Measurements from ENCODE around the gene DICER1. TPM values are rescaled to one million over a fixed set of nuclear protein-coding genes. Genes with fewer than 3 reads are reported as not detected.
A peak's percentile ranks its signal among the peaks of the same experiment; 100 is the strongest.

DICER1 gene
- total and polyA plus RNA-seq, 7 donors: 7.2 to 41.5 (median 30.7) TPM

DNA sequence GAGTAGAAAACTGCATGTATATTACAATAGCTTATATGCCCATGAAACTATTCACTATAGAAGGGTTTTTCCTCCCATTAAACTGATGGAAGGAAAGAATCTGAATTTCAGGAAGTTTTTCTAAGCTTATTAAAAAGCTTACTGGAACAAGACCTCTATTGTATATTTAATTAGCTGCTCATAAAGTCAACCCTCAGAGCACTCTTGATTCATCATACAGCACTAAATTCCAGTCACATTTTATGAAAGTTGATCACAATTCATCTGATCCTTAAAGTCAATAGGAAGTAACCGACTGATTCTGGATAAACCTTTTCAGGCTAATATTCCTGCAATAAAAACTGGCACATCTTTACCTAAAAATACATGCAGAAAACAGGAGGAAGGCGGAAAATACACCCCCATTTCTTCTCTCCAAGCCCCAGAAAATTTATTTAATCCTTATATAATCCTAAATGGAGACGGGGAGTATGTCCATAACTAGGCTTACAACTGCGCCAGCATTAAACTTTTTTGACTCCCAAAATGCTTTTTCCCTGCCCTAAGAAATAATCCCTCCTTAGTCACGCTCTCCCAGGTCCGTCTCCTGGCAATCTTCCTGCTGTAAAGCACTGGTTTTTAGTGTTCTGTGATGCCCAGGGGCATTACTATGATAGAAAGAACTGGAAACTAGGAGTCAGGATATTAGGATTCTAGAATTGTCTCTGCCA lies 35.3 kb downstream of the DICER1 start:
- ATAC-seq (no peak), DNase-seq (no peak)
- Histone ChIP-seq H3K36me3 (ENCODE audit: insufficient read depth in 1 of 2, low read depth in 1 of 2) (peaks cover 4 to 33% of the 10 kb centered on the region in 2 donors), H3K9me3 (no peaks in the 10 kb centered on the region), H3K27me3 (ENCODE audit: insufficient read depth in 3 of 3, low read length in 2 of 3) (no peaks in the 10 kb centered on the region), H3K27ac (peak overlapping the region; percentile 78), H3K4me1 (peaks cover 27% of the 10 kb centered on the region), H3K4me3 (no peak overlapping the region)
- intact Hi-C loops (cut with DNase I): no loop called here
- TF ChIP-seq, protein P1, sequence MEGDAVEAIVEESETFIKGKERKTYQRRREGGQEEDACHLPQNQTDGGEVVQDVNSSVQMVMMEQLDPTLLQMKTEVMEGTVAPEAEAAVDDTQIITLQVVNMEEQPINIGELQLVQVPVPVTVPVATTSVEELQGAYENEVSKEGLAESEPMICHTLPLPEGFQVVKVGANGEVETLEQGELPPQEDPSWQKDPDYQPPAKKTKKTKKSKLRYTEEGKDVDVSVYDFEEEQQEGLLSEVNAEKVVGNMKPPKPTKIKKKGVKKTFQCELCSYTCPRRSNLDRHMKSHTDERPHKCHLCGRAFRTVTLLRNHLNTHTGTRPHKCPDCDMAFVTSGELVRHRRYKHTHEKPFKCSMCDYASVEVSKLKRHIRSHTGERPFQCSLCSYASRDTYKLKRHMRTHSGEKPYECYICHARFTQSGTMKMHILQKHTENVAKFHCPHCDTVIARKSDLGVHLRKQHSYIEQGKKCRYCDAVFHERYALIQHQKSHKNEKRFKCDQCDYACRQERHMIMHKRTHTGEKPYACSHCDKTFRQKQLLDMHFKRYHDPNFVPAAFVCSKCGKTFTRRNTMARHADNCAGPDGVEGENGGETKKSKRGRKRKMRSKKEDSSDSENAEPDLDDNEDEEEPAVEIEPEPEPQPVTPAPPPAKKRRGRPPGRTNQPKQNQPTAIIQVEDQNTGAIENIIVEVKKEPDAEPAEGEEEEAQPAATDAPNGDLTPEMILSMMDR (IDR thresholded peaks at IDR 0.05): no peak
- WGBS, 3 donors: 79 to 83% (median 79%) methylated on average over 6 of the region's 6 CpGs

DNA sequence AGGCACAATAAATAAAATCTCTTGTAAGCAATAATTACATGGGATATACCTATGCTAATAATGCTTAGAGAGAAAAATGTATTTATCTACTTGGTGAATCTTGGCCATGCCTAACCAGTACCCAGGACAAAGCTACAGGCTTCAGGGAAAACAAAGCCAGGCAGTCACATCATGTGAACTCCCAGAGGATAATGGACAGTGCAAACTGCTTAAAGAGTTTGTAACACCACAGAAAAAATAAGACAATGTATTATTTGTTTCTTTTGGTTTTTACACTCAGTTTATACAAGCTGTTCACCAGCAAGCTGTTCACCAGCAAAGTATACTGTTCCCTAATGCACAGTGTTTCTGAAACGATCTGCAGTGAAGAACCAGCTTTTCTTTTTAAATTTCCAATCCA lies 38.0 kb downstream of the DICER1 start:
- DNase-seq (no peak), ATAC-seq (no peak)
- H3K4me1 ChIP-seq: peaks cover 20% of the 10 kb centered on the region
- peaks cover 4 to 41% of the 10 kb centered on the region in 2 donors for H3K36me3 ChIP-seq (ENCODE audit: insufficient read depth in 1 of 2, low read depth in 1 of 2)
- H3K9me3 ChIP-seq: no peaks in the 10 kb centered on the region
- H3K27me3 ChIP-seq (ENCODE audit: insufficient read depth in 3 of 3, low read length in 2 of 3): no peaks in the 10 kb centered on the region
- intact Hi-C loops (cut with DNase I): no loop called here
- no peak overlapping the region for H3K27ac ChIP-seq
- WGBS, 3 donors: 45 to 70% (median 56%) methylated on average over 1 of the region's 1 CpG
- TF ChIP-seq, protein P1 (IDR thresholded peaks at IDR 0.05): no peak
- H3K4me3 ChIP-seq: no peak overlapping the region

DNA sequence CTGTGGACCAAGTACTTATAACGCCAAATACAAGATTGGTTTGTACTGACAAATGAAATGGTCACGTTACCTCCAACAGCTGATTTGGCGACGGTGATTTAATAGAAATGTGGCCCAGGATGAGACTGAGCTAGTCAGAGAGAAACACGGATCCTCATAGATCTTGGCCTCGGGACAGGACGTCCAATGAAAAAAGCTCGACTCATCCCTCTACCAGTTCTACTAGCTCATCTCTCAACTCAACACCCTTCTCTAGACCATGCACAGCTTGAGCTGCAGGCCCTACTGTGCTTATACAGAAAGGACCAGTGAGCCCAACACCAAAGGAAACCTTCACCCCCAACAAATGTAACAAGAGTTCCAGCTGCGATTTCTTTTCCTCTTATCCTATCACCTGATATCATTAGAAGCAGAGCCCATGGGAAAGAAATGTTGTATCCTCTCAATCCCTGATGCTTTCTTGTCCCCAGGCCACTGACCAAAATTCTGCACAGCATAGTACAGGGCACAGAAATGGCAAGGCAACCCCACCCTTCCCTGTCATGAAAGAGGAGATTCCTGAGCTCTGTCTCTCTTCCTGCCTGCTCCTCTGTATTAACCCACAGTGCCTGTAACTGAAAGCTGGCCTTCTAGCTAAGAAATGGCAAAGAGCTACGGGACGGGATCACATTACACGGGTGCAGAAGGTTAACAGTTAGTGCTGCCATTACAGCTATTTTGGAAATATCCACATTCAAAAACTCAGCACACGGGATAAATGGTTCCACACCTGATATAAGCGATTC lies 39.2 kb downstream of the DICER1 start:
- peak; percentile 64 to 83 (median 71) for ATAC-seq
- Histone ChIP-seq H3K27ac (peak overlapping the region; percentile 21), H3K36me3 (ENCODE audit: insufficient read depth in 1 of 2, low read depth in 1 of 2) (peaks cover 8 to 44% of the 10 kb centered on the region in 2 donors)

DNA sequence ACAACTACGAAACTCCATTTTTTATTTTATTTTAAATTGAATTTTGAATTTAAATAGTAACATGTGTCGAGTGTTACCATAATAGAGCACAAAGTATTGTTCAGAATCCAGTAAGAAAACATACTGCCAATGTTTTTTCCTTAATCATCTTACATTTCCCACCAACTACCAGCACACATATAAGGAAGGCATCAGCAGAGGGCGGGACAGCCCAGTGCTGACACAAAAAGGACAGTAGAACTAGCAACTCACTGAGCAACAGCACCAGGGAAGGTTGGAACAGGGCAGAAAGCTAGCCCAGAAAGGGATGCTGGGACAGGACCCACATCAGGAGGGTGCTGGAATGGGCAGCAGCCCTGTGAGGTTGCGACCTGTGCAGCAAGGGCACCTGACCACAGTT lies 43.9 kb downstream of the DICER1 start:
- Histone ChIP-seq H3K27me3 (ENCODE audit: insufficient read depth in 3 of 3, low read length in 2 of 3) (no peaks in the 10 kb centered on the region), H3K4me3 (no peak overlapping the region), H3K4me1 (peaks cover 8% of the 10 kb centered on the region), H3K9me3 (no peaks in the 10 kb centered on the region), H3K36me3 (ENCODE audit: insufficient read depth in 1 of 2, low read depth in 1 of 2) (peaks cover 6 to 84% of the 10 kb centered on the region in 2 donors), H3K27ac (no peak overlapping the region)
- TF ChIP-seq, protein P1 (IDR thresholded peaks at IDR 0.05): no peak
- WGBS, 3 donors: 95 to 99% (median 97%) methylated on average over 4 of the region's 4 CpGs
- intact Hi-C loops (cut with DNase I): no loop called here
- DNase-seq (no peak), ATAC-seq (no peak)

More for the DNA sequence above, 39.2 kb downstream of the DICER1 start:
- Histone ChIP-seq H3K4me3 (no peak overlapping the region), H3K27me3 (ENCODE audit: insufficient read depth in 3 of 3, low read length in 2 of 3) (no peaks in the 10 kb centered on the region), H3K9me3 (no peaks in the 10 kb centered on the region), H3K4me1 (peaks cover 16% of the 10 kb centered on the region)
- TF ChIP-seq, protein P1 (IDR thresholded peaks at IDR 0.05): no peak
- WGBS, 3 donors: 46 to 75% (median 60%) methylated on average over 14 of the region's 14 CpGs
- no peak for DNase-seq
- intact Hi-C loops (cut with DNase I): no loop called here

Measured in psoas muscle (tissue), 8 donors.